Chondrocyte (in vitro differentiated cells): Measurements from ENCODE around the gene ACSM3. TPM values are rescaled to one million over a fixed set of nuclear protein-coding genes. Genes with fewer than 3 reads are reported as not detected.

Experiments used
- DNase-seq: peaks from one replicate; pipeline ENCODE4 v3.0.0; 2021; ENCODE audit warnings: mixed read lengths, low spot score
- H3K27ac Mint-ChIP-seq: one replicate; pipeline ENCODE4 v1.8.0; 2021; ENCODE audit warnings: mild to moderate bottlenecking, moderate library complexity, mixed read lengths; ENCODE audit not compliant: unreplicated experiment
- H3K27me3 Mint-ChIP-seq: 2 replicates; pipeline ENCODE4 v1.8.0; 2021; ENCODE audit warnings: low read depth, mixed read lengths
- H3K36me3 Mint-ChIP-seq: 2 replicates; pipeline ENCODE4 v1.8.0; 2021; ENCODE audit warnings: low read depth, mixed read lengths
- H3K4me1 Mint-ChIP-seq: 2 replicates; pipeline ENCODE4 v1.8.0; 2021; ENCODE audit warnings: low read depth, mild to moderate bottlenecking, mixed read lengths
- H3K4me3 Mint-ChIP-seq: one replicate; pipeline ENCODE4 v1.8.0; 2021; ENCODE audit warnings: mild to moderate bottlenecking, moderate library complexity, mixed read lengths; ENCODE audit not compliant: unreplicated experiment
- H3K9me3 Mint-ChIP-seq: 2 replicates; pipeline ENCODE4 v1.8.0; 2021; ENCODE audit warnings: low read depth, mixed read lengths
- CTCF ChIP-seq: fragments of 200-600 bp; sonication (generic); IDR thresholded peaks from 2 replicates; pipeline ENCODE4 v1.5.0; 2021; ENCODE audit warnings: antibody characterized with exemption, mild to moderate bottlenecking, moderate library complexity
- total RNA-seq: library from RNA; stranded (reverse); gene quantifications from 3 replicates; pipeline ENCODE4 v1.2.1, GENCODE V29; 2021

Gene ACSM3
- total RNA-seq, 1 donor from 2014 or later: 1.9 TPM

- Mint-ChIP-seq H3K27ac (no peak overlapping the region), H3K4me3 (no peak overlapping the region), H3K4me1 (peaks cover 10% of the 10 kb centered on the region), H3K9me3 (peaks cover 3% of the 10 kb centered on the region), H3K36me3 (no peaks in the 10 kb centered on the region), H3K27me3 (peaks cover 3% of the 10 kb centered on the region)
- DNase-seq: no peak
- no peak for TF ChIP-seq CTCF
Measured at GRCh38 chr16:20768121-20768520, 4.3 kb downstream of the ACSM3 start.

- Mint-ChIP-seq H3K27ac (no peak overlapping the region), H3K36me3 (no peaks in the 10 kb centered on the region), H3K9me3 (peaks cover 3% of the 10 kb centered on the region), H3K27me3 (peaks cover 9% of the 10 kb centered on the region), H3K4me1 (peaks cover 3% of the 10 kb centered on the region), H3K4me3 (no peak overlapping the region)
- no peak for DNase-seq
- TF ChIP-seq CTCF: no peak
Measured at GRCh38 chr16:20768818-20769217, 5.0 kb downstream of the ACSM3 start.

GRCh38 chr16:20773679-20774078 is 9.9 kb downstream of the ACSM3 start:
- H3K36me3 Mint-ChIP-seq: no peaks in the 10 kb centered on the region
- TF ChIP-seq CTCF: no peak

GRCh38 chr16:20774703-20775362 is 11.0 kb downstream of the ACSM3 start:
- H3K27me3 Mint-ChIP-seq: peaks cover 6% of the 10 kb centered on the region
- no peak overlapping the region for H3K4me3 Mint-ChIP-seq
- H3K36me3 Mint-ChIP-seq: no peaks in the 10 kb centered on the region
- no peak for DNase-seq
- no peaks in the 10 kb centered on the region for H3K4me1 Mint-ChIP-seq
- no peak overlapping the region for H3K27ac Mint-ChIP-seq
- peak; percentile 74 for TF ChIP-seq CTCF
- peaks cover 3% of the 10 kb centered on the region for H3K9me3 Mint-ChIP-seq

More at GRCh38 chr16:20773679-20774078, 9.9 kb downstream of the ACSM3 start:
- no peak overlapping the region for H3K27ac Mint-ChIP-seq
- no peak overlapping the region for H3K4me3 Mint-ChIP-seq
- H3K27me3 Mint-ChIP-seq: peaks cover 6% of the 10 kb centered on the region
- DNase-seq: no peak
- H3K9me3 Mint-ChIP-seq: peaks cover 3% of the 10 kb centered on the region
- no peaks in the 10 kb centered on the region for H3K4me1 Mint-ChIP-seq

GRCh38 chr16:20781697-20782096 is 17.9 kb downstream of the ACSM3 start:
- DNase-seq: no peak
- Mint-ChIP-seq H3K27ac (no peak overlapping the region), H3K9me3 (no peaks in the 10 kb centered on the region), H3K4me1 (no peaks in the 10 kb centered on the region), H3K36me3 (no peaks in the 10 kb centered on the region), H3K4me3 (no peak overlapping the region), H3K27me3 (no peaks in the 10 kb centered on the region)
- TF ChIP-seq CTCF: no peak
